T47D (cell line): ENCODE measurements around the gene C7orf57.
A peak's percentile ranks its signal among the peaks of the same experiment; 100 is the strongest.

Experiments
- DNase-seq, 2 experiments: peaks; one replicate each; pipeline versions ENCODE4 v3.0.0 to v3.0.0-alpha.2; 2011 to 2012; ENCODE audit warnings: low read depth in 1 of 2, low spot score in 1 of 2
- JUND ChIP-seq: IDR thresholded peaks from 2 replicates; pipeline ENCODE4 v1.6.1; 2012; ENCODE audit warnings: low read depth
- in situ Hi-C: cut with HindIII; loops from 2 replicates; pipeline ENCODE4 v1.10.0; 2016; ENCODE audit warnings: low sequenced_read_pairs, low pct_unique_long_range_greater_than_20kb

C7orf57 gene

GRCh38 chr7:48094861-48095293 is 59.5 kb downstream of the C7orf57 start:
- no peak for TF ChIP-seq JUND
- in situ Hi-C loops, result no loop called here
- DNase-seq, result peak; percentile 35 to 52

GRCh38 chr7:48096273-48096672 is 60.9 kb downstream of the C7orf57 start:
- in situ Hi-C loops, result no loop called here
- TF ChIP-seq JUND, result no peak
- DNase-seq, result no peak

DNA sequence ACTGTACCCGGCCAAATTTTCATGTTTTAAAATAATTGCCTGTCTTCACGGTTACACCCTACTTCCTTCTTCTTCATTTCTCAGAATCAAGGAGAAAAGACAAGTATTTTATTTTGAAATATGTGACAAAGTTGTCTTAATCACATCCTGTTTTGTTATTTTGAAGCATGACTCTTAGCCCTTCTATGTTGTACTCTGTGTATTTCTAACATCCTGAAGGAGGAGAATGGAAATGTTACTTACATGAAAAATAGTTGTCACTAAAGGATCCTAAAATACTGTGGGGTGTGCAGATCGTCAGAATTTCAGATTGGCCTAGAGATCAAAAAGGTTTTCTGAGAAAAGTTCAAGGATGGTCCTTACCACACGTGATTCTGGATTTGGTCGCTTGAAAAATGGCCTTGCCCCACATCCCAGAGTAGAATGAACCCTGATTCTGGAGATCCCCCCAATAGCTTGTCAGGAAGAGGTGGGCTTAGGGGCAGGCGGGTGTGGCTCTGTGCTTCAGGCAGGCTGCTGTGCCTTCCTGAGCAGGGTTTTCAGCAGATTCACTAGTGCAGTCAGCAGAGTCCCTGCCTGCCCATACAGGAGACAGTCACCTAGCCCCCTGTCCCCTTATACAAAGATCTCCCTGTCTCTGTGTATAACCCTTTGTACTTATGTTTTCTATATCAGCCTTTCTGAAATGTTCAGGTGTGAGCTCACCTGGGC is 62.3 kb downstream of the C7orf57 start:
- no peak for TF ChIP-seq JUND

DNA sequence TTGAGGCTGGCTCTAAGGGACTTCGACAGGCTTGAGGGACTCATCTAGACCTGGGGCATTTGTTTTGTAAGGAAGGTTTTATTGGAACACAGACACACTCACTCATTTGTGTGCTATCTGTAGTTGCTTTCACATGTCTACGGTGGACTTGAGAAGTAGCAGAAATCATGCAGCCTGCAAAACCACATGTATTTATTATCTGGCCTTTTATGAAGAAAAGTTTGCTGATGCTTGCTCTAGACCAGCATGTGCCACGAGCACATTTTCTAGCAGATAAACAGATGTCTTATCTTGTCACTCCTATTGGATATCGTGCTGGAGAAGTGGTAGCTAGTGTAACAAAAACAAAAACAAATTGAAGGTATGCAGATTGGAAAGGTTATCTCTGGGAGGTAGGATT is 63.5 kb downstream of the C7orf57 start:
- in situ Hi-C loops, result no loop called here
- DNase-seq, result no peak
- no peak for TF ChIP-seq JUND

More for the DNA sequence above, 62.3 kb downstream of the C7orf57 start:
- DNase-seq, result no peak
- in situ Hi-C loops, result no loop called here

- in situ Hi-C loops, result no loop called here
Measured at GRCh38 chr7:48099781-48100180, 64.4 kb downstream of the C7orf57 start.

DNA sequence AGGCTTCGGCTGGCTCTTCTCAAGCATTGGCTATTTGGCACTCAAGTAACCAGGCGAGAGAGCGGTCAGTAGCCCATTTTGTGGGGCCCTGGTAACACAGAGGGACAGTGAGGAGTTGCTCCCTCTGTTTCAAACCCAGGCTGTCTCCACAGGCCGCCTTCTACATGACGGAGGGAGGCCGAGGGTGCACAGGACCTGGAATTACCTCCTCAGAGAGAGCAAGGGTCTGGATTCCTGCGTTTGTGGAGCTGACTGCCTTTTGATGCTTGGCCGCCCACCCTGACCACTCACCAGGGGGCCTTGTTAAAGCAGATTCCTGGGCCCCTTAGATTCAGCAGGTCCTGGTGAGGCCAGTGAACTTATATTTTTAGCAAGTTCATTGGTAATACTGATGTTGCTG is 66.0 kb downstream of the C7orf57 start:
- in situ Hi-C loops, result no loop called here
- DNase-seq, result no peak
- no peak for TF ChIP-seq JUND

More at GRCh38 chr7:48099781-48100180, 64.4 kb downstream of the C7orf57 start:
- no peak for DNase-seq
- TF ChIP-seq JUND, result no peak

GRCh38 chr7:48101968-48102367 is 66.6 kb downstream of the C7orf57 start:
- in situ Hi-C loops, result no loop called here
- TF ChIP-seq JUND, result no peak
- no peak for DNase-seq

DNA sequence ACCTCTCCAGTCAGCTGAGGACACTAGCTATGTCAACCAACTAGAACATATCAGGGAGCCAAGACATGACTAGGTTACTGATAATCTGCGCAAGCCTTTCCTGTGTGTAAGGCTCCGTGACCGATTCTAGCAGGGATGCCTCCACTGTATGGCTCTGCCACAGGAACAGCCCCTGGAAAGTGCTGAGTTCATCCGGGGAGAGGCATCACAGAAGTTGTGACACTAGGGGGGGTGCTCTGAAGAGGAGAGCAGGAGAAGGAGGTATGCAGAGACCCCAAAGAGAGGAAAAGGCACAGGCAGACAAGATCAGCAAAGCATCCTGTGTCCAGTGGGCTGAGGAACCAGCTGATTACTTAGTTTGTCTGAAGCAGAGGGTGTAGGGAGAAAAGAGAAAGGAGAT is 67.2 kb downstream of the C7orf57 start:
- TF ChIP-seq JUND, result no peak
- in situ Hi-C loops, result no loop called here
- no peak for DNase-seq

GRCh38 chr7:48105045-48105444 is 69.7 kb downstream of the C7orf57 start:
- no peak for DNase-seq
- TF ChIP-seq JUND, result no peak
- in situ Hi-C loops, result no loop called here

GRCh38 chr7:48106906-48107659 is 71.7 kb downstream of the C7orf57 start:
- no peak for DNase-seq
- no peak for TF ChIP-seq JUND
- in situ Hi-C loops, result no loop called here

- TF ChIP-seq JUND, result no peak
- no peak for DNase-seq
- in situ Hi-C loops, result no loop called here
Measured at GRCh38 chr7:48107926-48108472, 72.7 kb downstream of the C7orf57 start.

DNA sequence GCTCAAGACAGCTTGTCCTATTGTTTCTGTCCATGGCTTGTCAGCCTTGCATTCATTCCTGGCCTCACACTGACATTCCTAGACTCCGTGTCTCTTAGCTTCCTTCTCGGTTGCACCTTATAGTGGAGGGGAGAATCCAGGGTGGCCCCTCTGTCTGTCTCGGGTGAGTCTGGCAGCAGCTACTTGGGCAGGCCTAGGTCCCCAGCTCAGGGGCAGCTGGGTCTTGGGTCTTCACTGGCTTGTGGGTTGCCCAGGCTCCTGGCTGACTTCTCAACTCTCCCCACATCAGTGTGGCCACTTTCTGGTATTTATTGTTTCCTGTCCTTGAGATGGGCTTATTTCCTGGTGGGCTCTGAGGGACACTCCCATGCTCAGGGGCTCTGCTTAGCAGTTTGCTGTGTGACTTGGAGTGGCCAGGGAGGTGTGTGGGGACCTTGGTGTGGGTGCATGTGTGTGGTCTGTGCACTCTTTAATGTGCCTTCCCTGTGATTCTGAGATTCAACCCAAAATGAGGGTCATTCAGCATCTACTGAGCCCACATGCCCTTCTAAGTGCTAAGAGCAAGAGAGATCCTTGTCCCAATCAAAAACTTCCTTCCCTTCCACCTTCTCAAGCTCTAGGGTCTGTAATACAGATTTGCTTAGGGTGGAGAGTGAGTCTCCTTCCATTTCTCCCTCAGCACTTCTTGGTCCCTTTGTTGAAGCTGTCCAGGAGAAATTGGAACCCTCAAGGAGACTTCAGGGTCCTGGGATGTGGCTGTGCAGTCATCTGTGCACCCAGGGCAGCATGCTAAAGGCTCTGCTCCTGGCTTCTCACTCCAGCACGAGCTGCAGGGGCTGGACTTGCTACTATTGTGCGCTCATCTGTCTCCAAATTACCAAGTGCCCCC is 73.9 kb downstream of the C7orf57 start:
- in situ Hi-C loops, result no loop called here
- no peak for TF ChIP-seq JUND
- no peak for DNase-seq
